Subcutaneous abdominal adipose tissue (tissue), 5 donors: ENCODE results near the gene LRRC2.

Experiments
- H3K27ac ChIP-seq: one replicate; pipeline ENCODE4 v1.7.0; 2013; ENCODE audit warnings: low read depth, mild to moderate bottlenecking, inconsistent platforms, low read length, moderate library complexity
- H3K27me3 ChIP-seq, 5 donors: one replicate each; pipeline ENCODE4 v1.7.0; 2013; ENCODE audit warnings: low read length in 5 of 5, inconsistent platforms in 1 of 5; ENCODE audit not compliant: control insufficient read depth in 5 of 5, insufficient read depth in 4 of 5
- H3K36me3 ChIP-seq, 5 donors: one replicate each; pipeline ENCODE4 v1.7.0; 2013; ENCODE audit warnings: low read length in 5 of 5; ENCODE audit not compliant: control insufficient read depth in 5 of 5, insufficient read depth in 5 of 5
- H3K4me1 ChIP-seq, 5 donors: one replicate each; pipeline ENCODE4 v1.7.0; 2013; ENCODE audit warnings: low read length in 5 of 5, mild to moderate bottlenecking in 3 of 5, moderate library complexity in 1 of 5; ENCODE audit not compliant: control insufficient read depth in 5 of 5, insufficient read depth in 5 of 5
- H3K4me3 ChIP-seq, 5 donors: one replicate each; pipeline ENCODE4 v1.7.0; 2013; ENCODE audit warnings: low read length in 5 of 5, low read depth in 1 of 5
- H3K9ac ChIP-seq, 5 donors: one replicate each; pipeline ENCODE4 v1.7.0; 2013; ENCODE audit warnings: low read length in 5 of 5, mild to moderate bottlenecking in 4 of 5, moderate library complexity in 3 of 5
- H3K9me3 ChIP-seq, 5 donors: one replicate each; pipeline ENCODE4 v1.7.0; 2013; ENCODE audit warnings: low read length in 5 of 5; ENCODE audit not compliant: control insufficient read depth in 5 of 5
- donor health status: healthy.
- donor health status: healthy.
- donor health status: healthy.
- donor health status: healthy.
- donor health status: healthy.

LRRC2 gene

GRCh38 chr3:46520531-46520930, 45.6 kb downstream of the LRRC2 start:
- Histone ChIP-seq H3K27me3 (no peaks in the 10 kb centered on the region), H3K9me3 (no peaks in the 10 kb centered on the region), H3K36me3 (no peaks in the 10 kb centered on the region), H3K27ac (no peak overlapping the region), H3K4me3 (no peak overlapping the region), H3K4me1 (no peaks in the 10 kb centered on the region), H3K9ac (no peak overlapping the region)

GRCh38 chr3:46519952-46520351, 46.1 kb downstream of the LRRC2 start:
- no peak overlapping the region for H3K27ac ChIP-seq
- no peaks in the 10 kb centered on the region for H3K9me3 ChIP-seq
- no peaks in the 10 kb centered on the region for H3K4me1 ChIP-seq
- H3K4me3 ChIP-seq: no peak overlapping the region
- no peak overlapping the region for H3K9ac ChIP-seq
- H3K36me3 ChIP-seq: no peaks in the 10 kb centered on the region
- no peaks in the 10 kb centered on the region for H3K27me3 ChIP-seq

- no peaks in the 10 kb centered on the region for H3K9me3 ChIP-seq
- no peak overlapping the region for H3K27ac ChIP-seq
- H3K4me1 ChIP-seq: no peaks in the 10 kb centered on the region
- H3K27me3 ChIP-seq: no peaks in the 10 kb centered on the region
- H3K36me3 ChIP-seq: no peaks in the 10 kb centered on the region
- no peak overlapping the region for H3K4me3 ChIP-seq
- no peak overlapping the region for H3K9ac ChIP-seq
These were observed 48.3 kb downstream of the LRRC2 start for GRCh38 chr3:46517784-46518181.

GRCh38 chr3:46517016-46517783, 48.9 kb downstream of the LRRC2 start:
- H3K36me3 ChIP-seq: no peaks in the 10 kb centered on the region
- H3K27ac ChIP-seq: no peak overlapping the region

GRCh38 chr3:46516521-46516920, 49.6 kb downstream of the LRRC2 start:
- Histone ChIP-seq H3K4me3 (no peak overlapping the region), H3K9ac (no peak overlapping the region), H3K9me3 (no peaks in the 10 kb centered on the region), H3K36me3 (no peaks in the 10 kb centered on the region), H3K27me3 (no peaks in the 10 kb centered on the region), H3K27ac (no peak overlapping the region), H3K4me1 (no peaks in the 10 kb centered on the region)

More at GRCh38 chr3:46517016-46517783, 48.9 kb downstream of the LRRC2 start:
- H3K9me3 ChIP-seq: no peaks in the 10 kb centered on the region
- H3K4me1 ChIP-seq: no peaks in the 10 kb centered on the region
- no peak overlapping the region for H3K4me3 ChIP-seq
- no peak overlapping the region for H3K9ac ChIP-seq
- H3K27me3 ChIP-seq: no peaks in the 10 kb centered on the region

GRCh38 chr3:46512191-46512749, 53.8 kb downstream of the LRRC2 start:
- Histone ChIP-seq H3K4me3 (no peak overlapping the region), H3K27me3 (peaks cover 0 to 2% (median 0%) of the 10 kb centered on the region in 5 donors), H3K36me3 (no peaks in the 10 kb centered on the region), H3K27ac (no peak overlapping the region), H3K9me3 (no peaks in the 10 kb centered on the region), H3K9ac (no peak overlapping the region), H3K4me1 (no peaks in the 10 kb centered on the region)

- Histone ChIP-seq H3K4me3 (no peak overlapping the region), H3K27ac (no peak overlapping the region), H3K27me3 (peaks cover 0 to 2% (median 0%) of the 10 kb centered on the region in 5 donors), H3K36me3 (no peaks in the 10 kb centered on the region), H3K9me3 (no peaks in the 10 kb centered on the region), H3K4me1 (no peaks in the 10 kb centered on the region), H3K9ac (no peak overlapping the region)
These were observed 56.4 kb downstream of the LRRC2 start for GRCh38 chr3:46509661-46510187.

- Histone ChIP-seq H3K27ac (no peak overlapping the region), H3K9ac (no peak overlapping the region), H3K9me3 (no peaks in the 10 kb centered on the region)
These were observed 57.1 kb downstream of the LRRC2 start for GRCh38 chr3:46508850-46509591.

GRCh38 chr3:46506526-46506925, 59.6 kb downstream of the LRRC2 start:
- no peak overlapping the region for H3K27ac ChIP-seq
- H3K9me3 ChIP-seq: no peaks in the 10 kb centered on the region
- H3K9ac ChIP-seq: no peak overlapping the region
- peaks cover 0 to 2% (median 0%) of the 10 kb centered on the region in 5 donors for H3K27me3 ChIP-seq
- H3K4me1 ChIP-seq: peaks cover 0 to 2% (median 0%) of the 10 kb centered on the region in 5 donors
- H3K36me3 ChIP-seq: no peaks in the 10 kb centered on the region
- H3K4me3 ChIP-seq: no peak overlapping the region

More at GRCh38 chr3:46508850-46509591, 57.1 kb downstream of the LRRC2 start:
- Histone ChIP-seq H3K36me3 (no peaks in the 10 kb centered on the region), H3K4me1 (no peaks in the 10 kb centered on the region), H3K4me3 (no peak overlapping the region), H3K27me3 (peaks cover 0 to 2% (median 0%) of the 10 kb centered on the region in 5 donors)

GRCh38 chr3:46505953-46506352, 60.1 kb downstream of the LRRC2 start:
- Histone ChIP-seq H3K4me3 (no peak overlapping the region), H3K27ac (no peak overlapping the region), H3K27me3 (peaks cover 0 to 2% (median 0%) of the 10 kb centered on the region in 5 donors), H3K9ac (no peak overlapping the region), H3K4me1 (peaks cover 0 to 6% (median 0%) of the 10 kb centered on the region in 5 donors), H3K36me3 (no peaks in the 10 kb centered on the region), H3K9me3 (no peaks in the 10 kb centered on the region)
